ENCODE results near the gene FARP1. TPM values are rescaled to one million over a fixed set of nuclear protein-coding genes. Genes with fewer than 3 reads are reported as not detected.

FARP1 gene
- total RNA-seq, 4 donors from 2014 or later: 28.3 to 69.2 (median 36.4) TPM

GRCh38 chr13:98189841-98190505 is 47.1 kb downstream of the FARP1 start:
- H3K9me3 ChIP-seq: no peaks in the 10 kb centered on the region
- no peaks in the 10 kb centered on the region for H3K27me3 ChIP-seq
- no peak overlapping the region for H3K4me3 ChIP-seq
- H3K36me3 ChIP-seq: no peaks in the 10 kb centered on the region
- H3K4me1 ChIP-seq: peaks cover 0 to 36% (median 0%) of the 10 kb centered on the region in 3 donors
- ATAC-seq: no peak
- WGBS, 2 donors (ENCODE audit: low coverage in 1 of 2): 22 to 35% methylated on average over 4 of the region's 4 CpGs
- H3K27ac ChIP-seq: no peak overlapping the region
- TF ChIP-seq EP300 (IDR thresholded peaks at IDR 0.05): no peak
- TF ChIP-seq POLR2AphosphoS5 (IDR thresholded peaks at IDR 0.05): no peak
- TF ChIP-seq, protein P1, sequence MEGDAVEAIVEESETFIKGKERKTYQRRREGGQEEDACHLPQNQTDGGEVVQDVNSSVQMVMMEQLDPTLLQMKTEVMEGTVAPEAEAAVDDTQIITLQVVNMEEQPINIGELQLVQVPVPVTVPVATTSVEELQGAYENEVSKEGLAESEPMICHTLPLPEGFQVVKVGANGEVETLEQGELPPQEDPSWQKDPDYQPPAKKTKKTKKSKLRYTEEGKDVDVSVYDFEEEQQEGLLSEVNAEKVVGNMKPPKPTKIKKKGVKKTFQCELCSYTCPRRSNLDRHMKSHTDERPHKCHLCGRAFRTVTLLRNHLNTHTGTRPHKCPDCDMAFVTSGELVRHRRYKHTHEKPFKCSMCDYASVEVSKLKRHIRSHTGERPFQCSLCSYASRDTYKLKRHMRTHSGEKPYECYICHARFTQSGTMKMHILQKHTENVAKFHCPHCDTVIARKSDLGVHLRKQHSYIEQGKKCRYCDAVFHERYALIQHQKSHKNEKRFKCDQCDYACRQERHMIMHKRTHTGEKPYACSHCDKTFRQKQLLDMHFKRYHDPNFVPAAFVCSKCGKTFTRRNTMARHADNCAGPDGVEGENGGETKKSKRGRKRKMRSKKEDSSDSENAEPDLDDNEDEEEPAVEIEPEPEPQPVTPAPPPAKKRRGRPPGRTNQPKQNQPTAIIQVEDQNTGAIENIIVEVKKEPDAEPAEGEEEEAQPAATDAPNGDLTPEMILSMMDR (IDR thresholded peaks at IDR 0.05): no peak
- no peak for TF ChIP-seq POLR2A (IDR thresholded peaks at IDR 0.05)

DNA sequence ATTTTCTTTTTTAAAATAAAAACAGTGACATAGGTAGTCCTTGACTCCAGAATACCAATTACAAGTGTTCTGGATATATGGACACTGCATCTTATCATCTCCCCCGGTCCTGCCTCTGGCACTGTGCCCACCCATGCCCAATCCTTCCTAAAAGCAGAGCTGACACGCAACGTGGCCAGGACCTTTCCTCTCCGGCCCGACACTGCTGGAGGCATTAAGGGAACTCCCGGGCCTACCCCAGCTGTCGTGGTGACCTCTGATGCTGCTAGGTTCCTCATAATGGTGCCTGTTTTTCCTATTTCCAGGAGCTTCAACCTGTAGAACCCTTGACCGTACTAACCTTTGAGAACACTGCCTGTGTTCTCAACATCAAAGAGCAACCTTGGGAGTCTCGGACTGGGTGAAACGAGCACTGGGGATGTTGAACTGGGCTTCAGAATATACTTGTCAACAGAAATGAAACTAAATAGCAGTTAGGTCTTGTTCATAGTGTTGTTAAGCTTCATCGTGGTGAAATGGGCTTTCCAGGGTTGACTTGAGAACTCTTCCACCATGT is 48.1 kb downstream of the FARP1 start:
- 82% methylated on average over 10 of the region's 11 CpGs; no CpG with 5 or more reads in 1 of the 2 donors for WGBS, 2 donors (ENCODE audit: low coverage in 1 of 2)

DNA sequence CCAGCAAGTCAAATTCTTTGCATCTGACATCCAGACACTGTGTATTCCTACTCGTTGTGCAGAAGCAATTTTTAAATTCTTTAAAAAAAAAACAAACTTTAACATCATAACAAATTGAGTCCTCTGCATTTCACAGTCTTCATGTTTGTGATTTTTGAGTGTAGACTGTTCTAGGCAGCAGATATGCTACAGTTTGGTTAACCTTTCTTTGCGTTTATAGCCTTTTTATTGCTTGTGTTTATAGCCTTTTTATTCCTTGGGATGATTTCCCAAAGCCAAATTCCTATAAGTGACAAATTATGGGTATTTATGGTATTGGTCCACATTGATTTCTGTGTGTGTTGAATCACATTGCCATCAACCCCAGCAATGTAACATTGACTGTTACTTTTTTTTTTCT is 49.1 kb downstream of the FARP1 start:
- WGBS, 2 donors (ENCODE audit: low coverage in 1 of 2): 50 to 78% methylated on average over 2 of the region's 2 CpGs
- Histone ChIP-seq H3K4me3 (no peak overlapping the region), H3K27me3 (no peaks in the 10 kb centered on the region), H3K27ac (no peak overlapping the region), H3K9me3 (no peaks in the 10 kb centered on the region), H3K36me3 (no peaks in the 10 kb centered on the region), H3K4me1 (peaks cover 0 to 35% (median 0%) of the 10 kb centered on the region in 3 donors)
- ATAC-seq: no peak
- TF ChIP-seq POLR2A (IDR thresholded peaks at IDR 0.05) (no peak), EP300 (IDR thresholded peaks at IDR 0.05) (no peak), POLR2AphosphoS5 (IDR thresholded peaks at IDR 0.05) (no peak)
- TF ChIP-seq, protein P1 (IDR thresholded peaks at IDR 0.05): no peak

More for the DNA sequence above, 48.1 kb downstream of the FARP1 start:
- no peak for ATAC-seq
- no peak for TF ChIP-seq POLR2A (IDR thresholded peaks at IDR 0.05)
- TF ChIP-seq, protein P1 (IDR thresholded peaks at IDR 0.05): no peak
- no peak for TF ChIP-seq EP300 (IDR thresholded peaks at IDR 0.05)
- TF ChIP-seq POLR2AphosphoS5 (IDR thresholded peaks at IDR 0.05): no peak
- Histone ChIP-seq H3K4me3 (no peak overlapping the region), H3K36me3 (no peaks in the 10 kb centered on the region), H3K4me1 (peaks cover 0 to 36% (median 0%) of the 10 kb centered on the region in 3 donors), H3K9me3 (no peaks in the 10 kb centered on the region), H3K27ac (no peak overlapping the region), H3K27me3 (no peaks in the 10 kb centered on the region)

GRCh38 chr13:98195054-98195791 is 52.3 kb downstream of the FARP1 start:
- H3K4me3 ChIP-seq: no peak overlapping the region
- H3K27ac ChIP-seq: no peak overlapping the region
- no peak for TF ChIP-seq POLR2A (IDR thresholded peaks at IDR 0.05)
- H3K4me1 ChIP-seq: peaks cover 0 to 14% (median 0%) of the 10 kb centered on the region in 3 donors
- no peaks in the 10 kb centered on the region for H3K9me3 ChIP-seq
- H3K27me3 ChIP-seq: no peaks in the 10 kb centered on the region
- 83 to 89% methylated on average over 5 to 9 of the region's 10 CpGs for WGBS, 2 donors (ENCODE audit: low coverage in 1 of 2)
- H3K36me3 ChIP-seq: no peaks in the 10 kb centered on the region
- no peak for ATAC-seq

GRCh38 chr13:98198683-98199082 is 55.8 kb downstream of the FARP1 start:
- Histone ChIP-seq H3K9me3 (peaks cover 0 to 3% (median 0%) of the 10 kb centered on the region in 3 donors), H3K4me1 (peaks cover 0 to 5% (median 0%) of the 10 kb centered on the region in 3 donors), H3K4me3 (no peak overlapping the region), H3K27ac (no peak overlapping the region), H3K36me3 (no peaks in the 10 kb centered on the region), H3K27me3 (no peaks in the 10 kb centered on the region)
- WGBS, 2 donors (ENCODE audit: low coverage in 1 of 2): 91 to 100% methylated on average over 1 to 3 of the region's 4 CpGs
- ATAC-seq: no peak
- TF ChIP-seq EP300 (IDR thresholded peaks at IDR 0.05): no peak
- no peak for TF ChIP-seq POLR2A (IDR thresholded peaks at IDR 0.05)
- TF ChIP-seq, protein P1 (IDR thresholded peaks at IDR 0.05): no peak
- no peak for TF ChIP-seq POLR2AphosphoS5 (IDR thresholded peaks at IDR 0.05)

All from gastroesophageal sphincter (tissue), 4 donors.